GM13977 (cell line): ENCODE measurements around the gene BCL2L14.
"Not testable (repeated sequence)": the region's sequence is repeated elsewhere in the genome, so short reads cannot be mapped to it uniquely, and the experiment has no call there.

Experiments
- DNase-seq: peaks from one replicate; pipeline ENCODE4 v3.0.0; 2012; ENCODE audit warnings: low spot score
- CTCF ChIP-seq: IDR thresholded peaks from 2 replicates; pipeline ENCODE4 v1.5.1; 2012; ENCODE audit warnings: mild to moderate bottlenecking, control low read depth; ENCODE audit not compliant: insufficient read depth; ENCODE audit errors: extremely low read depth, missing control alignments
- in situ Hi-C: fragments of 300-500 bp; cut with MboI; formaldehyde crosslinking; loops from one replicate; pipeline ENCODE4 v1.12.0; 2022; ENCODE audit warnings: low sequenced_read_pairs, low pct_unique_long_range_greater_than_20kb, mixed read lengths, inconsistent platforms; ENCODE audit not compliant: unreplicated experiment

The BCL2L14 gene

GRCh38 chr12:12133259-12133658 is 62.5 kb downstream of the BCL2L14 start:
- in situ Hi-C loops, result no loop called here
- no peak for TF ChIP-seq CTCF
- no peak for DNase-seq

GRCh38 chr12:12133785-12134184 is 63.0 kb downstream of the BCL2L14 start:
- DNase-seq, result no peak

GRCh38 chr12:12138203-12139154 is 67.7 kb downstream of the BCL2L14 start:
- in situ Hi-C loops, result no loop called here
- no peak for DNase-seq
- no peak for TF ChIP-seq CTCF

More at GRCh38 chr12:12133785-12134184, 63.0 kb downstream of the BCL2L14 start:
- in situ Hi-C loops, result no loop called here
- no peak for TF ChIP-seq CTCF

DNA sequence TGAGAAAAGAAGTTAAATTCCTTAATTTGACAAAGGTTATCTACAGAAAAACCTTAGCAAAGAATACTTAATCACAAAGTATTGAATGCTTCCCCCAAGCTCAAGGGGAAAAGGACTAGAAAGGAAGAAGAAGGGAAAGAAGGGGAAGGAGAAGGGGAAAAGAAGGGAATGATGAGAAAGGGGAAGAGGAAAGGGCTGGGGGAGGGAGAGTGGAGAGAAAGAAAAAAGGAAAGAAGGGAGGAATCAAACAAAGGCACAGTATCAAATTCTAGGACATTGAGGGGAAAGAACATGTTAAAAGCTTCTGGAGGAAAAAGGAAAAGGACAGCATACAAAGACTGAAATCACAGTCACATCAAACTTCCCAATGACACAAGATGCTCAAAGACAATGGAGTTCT is 70.3 kb downstream of the BCL2L14 start:
- in situ Hi-C loops, result no loop called here
- TF ChIP-seq CTCF, result no peak
- no peak for DNase-seq

GRCh38 chr12:12144531-12144930 is 73.8 kb downstream of the BCL2L14 start:
- in situ Hi-C loops, result not testable (repeated sequence)

GRCh38 chr12:12147111-12147510 is 76.4 kb downstream of the BCL2L14 start:
- no peak for DNase-seq
- no peak for TF ChIP-seq CTCF
- in situ Hi-C loops, result no loop called here

More at GRCh38 chr12:12144531-12144930, 73.8 kb downstream of the BCL2L14 start:
- not testable (repeated sequence) for DNase-seq
